ENCODE measurements around the gene ZNF644.

Gene ZNF644

GRCh38 chr1:90876101-90876500 is 145.7 kb downstream of the ZNF644 start:
- Histone ChIP-seq H3K4me1 (ENCODE audit: control insufficient read depth, low read length) (no peaks in the 10 kb centered on the region), H3K4me3 (ENCODE audit: low read length) (no peak overlapping the region), H3K9me2 (replicated peaks; ENCODE audit: control insufficient read depth, low read length) (no peaks in the 10 kb centered on the region), H3K27me3 (ENCODE audit: control insufficient read depth, low read length) (no peaks in the 10 kb centered on the region), H4K20me1 (ENCODE audit: control insufficient read depth, insufficient read depth, low read depth, low read length) (no peaks in the 10 kb centered on the region), H3K79me2 (ENCODE audit: control insufficient read depth, low read length) (no peaks in the 10 kb centered on the region), H3K27ac (ENCODE audit: low read depth, low read length) (no peak overlapping the region), H3F3A (ENCODE audit: control insufficient read depth, insufficient read depth) (no peaks in the 10 kb centered on the region), H3K36me3 (ENCODE audit: control insufficient read depth, low read length) (no peaks in the 10 kb centered on the region), H3K9me3 (ENCODE audit: control insufficient read depth, insufficient read depth, low read length) (peaks cover 18% of the 10 kb centered on the region; the same call in 1 of the 2 replicates), H3K4me2 (ENCODE audit: low read length) (no peak overlapping the region)
- TF ChIP-seq CTCF (IDR thresholded peaks at IDR 0.05; ENCODE audit: low read depth, low read length, poor library complexity, severe bottlenecking) (no peak), EZH2phosphoT487 (IDR thresholded peaks at IDR 0.05; ENCODE audit: borderline replicate concordance, low read length) (no peak)

All from DOHH2 (cell line).